Measurements from ENCODE around the gene HS2ST1.

DNA sequence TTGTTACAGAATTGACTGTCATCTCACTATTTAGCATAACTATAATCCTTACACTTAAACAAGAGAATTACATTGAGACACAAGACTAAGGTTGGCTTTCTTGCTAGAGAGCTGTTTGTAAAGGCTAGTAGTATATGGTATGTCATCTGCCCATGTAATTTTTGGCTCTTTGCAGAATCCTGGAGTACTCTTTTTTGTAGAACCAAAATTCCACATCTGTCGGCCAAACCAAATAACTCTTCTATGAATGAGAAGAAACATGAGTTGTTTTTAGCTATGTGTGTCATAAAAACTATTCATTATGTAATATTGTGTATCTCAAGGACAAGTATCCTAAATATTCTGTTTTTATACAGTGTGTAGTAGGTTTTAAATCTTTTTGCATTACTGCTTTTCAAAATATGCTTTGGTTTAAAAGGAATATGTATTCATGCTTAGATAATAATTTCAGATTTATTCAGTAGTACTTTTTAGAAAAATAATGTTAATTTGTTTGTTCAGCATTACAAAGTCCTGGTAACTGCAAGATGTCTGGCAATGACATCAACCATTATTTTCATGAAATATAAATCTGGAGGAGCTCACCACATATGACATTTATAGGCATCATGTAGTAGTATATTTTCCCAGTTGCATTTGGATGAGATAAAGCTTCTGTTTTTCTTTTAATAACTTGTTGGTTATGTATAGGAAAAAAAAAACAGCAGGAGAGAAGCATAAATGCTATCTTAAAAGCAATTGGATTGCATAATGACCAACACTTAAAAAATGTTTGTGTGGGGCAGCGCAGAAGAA, 159.8 kb downstream of the HS2ST1 start:
- TF ChIP-seq SNAI2 (CRISPR knock-in tag; IDR thresholded peaks at IDR 0.05), result no peak
- TF ChIP-seq ZNF70 (CRISPR knock-in tag; IDR thresholded peaks at IDR 0.05), result no peak
- TF ChIP-seq TCF4 (CRISPR knock-in tag; IDR thresholded peaks at IDR 0.05; ENCODE audit: borderline replicate concordance), result no peak
- TF ChIP-seq, protein P1, sequence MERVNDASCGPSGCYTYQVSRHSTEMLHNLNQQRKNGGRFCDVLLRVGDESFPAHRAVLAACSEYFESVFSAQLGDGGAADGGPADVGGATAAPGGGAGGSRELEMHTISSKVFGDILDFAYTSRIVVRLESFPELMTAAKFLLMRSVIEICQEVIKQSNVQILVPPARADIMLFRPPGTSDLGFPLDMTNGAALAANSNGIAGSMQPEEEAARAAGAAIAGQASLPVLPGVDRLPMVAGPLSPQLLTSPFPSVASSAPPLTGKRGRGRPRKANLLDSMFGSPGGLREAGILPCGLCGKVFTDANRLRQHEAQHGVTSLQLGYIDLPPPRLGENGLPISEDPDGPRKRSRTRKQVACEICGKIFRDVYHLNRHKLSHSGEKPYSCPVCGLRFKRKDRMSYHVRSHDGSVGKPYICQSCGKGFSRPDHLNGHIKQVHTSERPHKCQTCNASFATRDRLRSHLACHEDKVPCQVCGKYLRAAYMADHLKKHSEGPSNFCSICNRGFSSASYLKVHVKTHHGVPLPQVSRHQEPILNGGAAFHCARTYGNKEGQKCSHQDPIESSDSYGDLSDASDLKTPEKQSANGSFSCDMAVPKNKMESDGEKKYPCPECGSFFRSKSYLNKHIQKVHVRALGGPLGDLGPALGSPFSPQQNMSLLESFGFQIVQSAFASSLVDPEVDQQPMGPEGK (CRISPR knock-in tag; IDR thresholded peaks at IDR 0.05; ENCODE audit: borderline replicate concordance), result no peak
- TF ChIP-seq, protein P2, sequence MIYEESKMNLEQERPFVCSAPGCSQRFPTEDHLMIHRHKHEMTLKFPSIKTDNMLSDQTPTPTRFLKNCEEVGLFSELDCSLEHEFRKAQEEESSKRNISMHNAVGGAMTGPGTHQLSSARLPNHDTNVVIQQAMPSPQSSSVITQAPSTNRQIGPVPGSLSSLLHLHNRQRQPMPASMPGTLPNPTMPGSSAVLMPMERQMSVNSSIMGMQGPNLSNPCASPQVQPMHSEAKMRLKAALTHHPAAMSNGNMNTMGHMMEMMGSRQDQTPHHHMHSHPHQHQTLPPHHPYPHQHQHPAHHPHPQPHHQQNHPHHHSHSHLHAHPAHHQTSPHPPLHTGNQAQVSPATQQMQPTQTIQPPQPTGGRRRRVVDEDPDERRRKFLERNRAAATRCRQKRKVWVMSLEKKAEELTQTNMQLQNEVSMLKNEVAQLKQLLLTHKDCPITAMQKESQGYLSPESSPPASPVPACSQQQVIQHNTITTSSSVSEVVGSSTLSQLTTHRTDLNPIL (CRISPR knock-in tag; IDR thresholded peaks at IDR 0.05; ENCODE audit: low read depth), result no peak
- no peak for TF ChIP-seq TOX (CRISPR knock-in tag; IDR thresholded peaks at IDR 0.05; ENCODE audit: borderline replicate concordance)
- no peak for TF ChIP-seq ZFP30 (CRISPR knock-in tag; IDR thresholded peaks at IDR 0.05)
- TF ChIP-seq ZFP3 (CRISPR knock-in tag; IDR thresholded peaks at IDR 0.05), result no peak
- TF ChIP-seq BACH2 (CRISPR knock-in tag; IDR thresholded peaks at IDR 0.05; ENCODE audit: borderline replicate concordance), result no peak
- no peak for TF ChIP-seq CSDC2 (CRISPR knock-in tag; IDR thresholded peaks at IDR 0.05)
- no peak for TF ChIP-seq ZNF565 (CRISPR knock-in tag; conservative IDR thresholded peaks at IDR 0.05; ENCODE audit: low read depth)
- TF ChIP-seq RARB (CRISPR knock-in tag; IDR thresholded peaks at IDR 0.05), result no peak
- TF ChIP-seq GLIS3 (CRISPR knock-in tag; IDR thresholded peaks at IDR 0.05), result no peak

Measured in SK-N-SH treated with all-trans-retinoic acid at 6 μM for 48 hours (cell line).